CD14-positive monocyte (primary cell): Measurements from ENCODE around the gene TMOD3. TPM values are rescaled to one million over a fixed set of nuclear protein-coding genes. Genes with fewer than 3 reads are reported as not detected.

Source experiments
- DNase-seq, 3 donors: peaks; one replicate each; pipeline ENCODE4 v3.0.0-alpha.2; 2011 to 2022
- H2AFZ ChIP-seq: 2 replicates; pipeline ENCODE4 v1.6.0; 2012; ENCODE audit warnings: mild to moderate bottlenecking, low read depth, low read length, inconsistent platforms; ENCODE audit not compliant: insufficient read depth, poor library complexity, severe bottlenecking
- H3K27ac ChIP-seq, 2 donors: 1 replicate in 1 of 2; 2 replicates in 1 of 2; pipeline ENCODE4 v1.5.1; 2012 to 2013; ENCODE audit warnings: low read length in 2 of 2, control low read depth in 1 of 2, inconsistent platforms in 1 of 2, low read depth in 1 of 2, mild to moderate bottlenecking in 1 of 2
- H3K27me3 ChIP-seq, 2 donors: one replicate each; pipeline versions ENCODE4 v1.6.0 to v1.6.1; 2011 to 2013; ENCODE audit warnings: low read length in 2 of 2; ENCODE audit not compliant: control insufficient read depth in 2 of 2, insufficient read depth in 2 of 2
- H3K36me3 ChIP-seq, 2 donors: replicated peaks in 1 of 2; 1 replicate in 1 of 2; 2 replicates in 1 of 2; pipeline versions ENCODE4 v1.5.1 to v1.6.1; 2012 to 2013; ENCODE audit warnings: low read length in 2 of 2, control low read depth in 1 of 2, inconsistent platforms in 1 of 2, mild to moderate bottlenecking in 1 of 2; ENCODE audit not compliant: insufficient read depth in 2 of 2, control insufficient read depth in 1 of 2
- H3K4me1 ChIP-seq, 2 donors: 1 replicate in 1 of 2; 2 replicates in 1 of 2; pipeline versions ENCODE4 v1.5.1 to v1.6.1; 2012 to 2013; ENCODE audit warnings: low read length in 2 of 2, control low read depth in 1 of 2, inconsistent platforms in 1 of 2, mild to moderate bottlenecking in 1 of 2, moderate library complexity in 1 of 2; ENCODE audit not compliant: insufficient read depth in 2 of 2, control insufficient read depth in 1 of 2
- H3K4me2 ChIP-seq: replicated peaks from 2 replicates; pipeline ENCODE3; 2012; ENCODE audit warnings: low read length, moderate library complexity, mild to moderate bottlenecking; ENCODE audit not compliant: poor library complexity, severe bottlenecking; ENCODE audit errors: extremely low read depth
- H3K4me3 ChIP-seq, 3 experiments: fragments of 200-600 bp in 1 of 3; sonication (generic) in 1 of 3; replicated peaks in 1 of 3; 1 replicate in 2 of 3; 2 replicates in 1 of 3; pipeline ENCODE4 v1.5.1; 2011 to 2013; ENCODE audit warnings: low read length in 3 of 3, mild to moderate bottlenecking in 3 of 3, control low read depth in 2 of 3, low read depth in 2 of 3, inconsistent platforms in 1 of 3, moderate library complexity in 1 of 3
- H3K79me2 ChIP-seq: 2 replicates; pipeline ENCODE4 v1.6.0; 2012; ENCODE audit warnings: mild to moderate bottlenecking, control low read depth, inconsistent platforms, low read length, moderate library complexity; ENCODE audit not compliant: insufficient read depth
- H3K9ac ChIP-seq: 2 replicates; pipeline ENCODE4 v1.6.0; 2017; ENCODE audit warnings: low read length, mild to moderate bottlenecking; ENCODE audit not compliant: insufficient read depth, poor library complexity, severe bottlenecking
- H3K9me3 ChIP-seq, 2 donors: replicated peaks in 1 of 2; 1 replicate in 1 of 2; 2 replicates in 1 of 2; pipeline versions ENCODE4 v1.5.1 to v1.6.1; 2012 to 2013; ENCODE audit warnings: low read length in 2 of 2, control low read depth in 1 of 2; ENCODE audit not compliant: control insufficient read depth in 1 of 2, insufficient read depth in 1 of 2
- H4K20me1 ChIP-seq: 2 replicates; pipeline ENCODE4 v1.6.0; 2012; ENCODE audit warnings: mild to moderate bottlenecking, low read length, control low read depth, moderate library complexity; ENCODE audit not compliant: insufficient read depth
- H3K27ac Mint-ChIP-seq, 7 donors: one replicate each; pipeline ENCODE4 v1.8.0; 2020; ENCODE audit warnings: mild to moderate bottlenecking in 7 of 7, mixed read lengths in 7 of 7, moderate library complexity in 6 of 7, inconsistent platforms in 2 of 7
- H3K27me3 Mint-ChIP-seq, 3 donors: one replicate each; pipeline ENCODE4 v1.8.0; 2021 to 2022; ENCODE audit warnings: low read depth in 3 of 3, mild to moderate bottlenecking in 3 of 3, mixed read lengths in 3 of 3, moderate library complexity in 3 of 3, inconsistent platforms in 1 of 3
- H3K36me3 Mint-ChIP-seq, 2 donors: one replicate each; pipeline ENCODE4 v1.8.0; 2020; ENCODE audit warnings: mixed read lengths in 2 of 2, inconsistent platforms in 1 of 2, mild to moderate bottlenecking in 1 of 2
- H3K4me1 Mint-ChIP-seq: one replicate; pipeline ENCODE4 v1.8.0; 2020; ENCODE audit warnings: mild to moderate bottlenecking, mixed read lengths
- H3K4me3 Mint-ChIP-seq, 2 donors: one replicate each; pipeline ENCODE4 v1.8.0; 2020; ENCODE audit warnings: mild to moderate bottlenecking in 2 of 2, mixed read lengths in 2 of 2, moderate library complexity in 1 of 2
- H3K9me3 Mint-ChIP-seq, 7 donors: one replicate each; pipeline ENCODE4 v1.8.0; 2020 to 2022; ENCODE audit warnings: mixed read lengths in 7 of 7, mild to moderate bottlenecking in 6 of 7, moderate library complexity in 6 of 7, inconsistent platforms in 2 of 7
- WGBS: methylation state at CpG from one replicate; pipeline ENCODE4 v1.1.5; 2013; ENCODE audit warnings: missing lambda C conversion rate; ENCODE audit not compliant: insufficient coverage; 5-methylcytosine and 5-hydroxymethylcytosine counted together
- intact Hi-C, 2 donors: fragments of 100-400 bp; cut with micrococcal nuclease; formaldehyde crosslinking; loops; one replicate each; pipeline versions ENCODE4 v1.15.0 to v1.15.1; 2023
- polyA plus RNA-seq, 3 donors: library from polyadenylated mRNA; depleted of rRNA in 1 of 3; unstranded in 2 of 3; stranded (reverse) in 1 of 3; fragments of 300-500 nt in 2 of 3; fragments of >200 nt in 1 of 3; fragmentation: Illumina TruSeq in 2 of 3; gene quantifications; 1 replicate in 2 of 3; 2 replicates in 1 of 3; pipeline ENCODE4 v1.2.3, GENCODE V29; 2012 to 2021
- TF ChIP-seq, protein P1 (sequence below): fragments of 200-600 bp; IDR thresholded peaks from one replicate; pipeline ENCODE4 v1.8.0; 2022; ENCODE audit warnings: antibody characterized with exemption, mild to moderate bottlenecking

TMOD3 gene
- polyA plus RNA-seq, 3 donors, result 7.7 to 34.8 (median 27.8) TPM

DNA sequence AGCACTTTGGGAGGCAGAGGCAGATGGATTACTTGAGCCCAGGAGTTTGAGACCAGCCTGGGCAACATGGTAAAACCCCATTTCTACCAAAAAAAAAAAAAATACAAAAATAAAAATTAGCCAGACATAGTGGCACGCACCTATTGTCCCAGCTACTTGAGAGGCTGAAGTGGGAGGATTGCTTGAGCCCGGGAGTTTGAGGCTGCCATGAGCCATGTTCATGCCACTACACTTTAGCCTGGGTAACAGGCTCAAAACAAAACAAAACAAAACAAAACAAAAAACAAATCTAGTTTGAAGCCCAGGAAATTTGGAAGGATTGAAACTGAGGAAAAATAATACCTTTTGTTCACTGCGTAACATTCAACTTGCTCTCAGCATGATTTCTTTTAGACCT, 16.6 kb downstream of the TMOD3 start:
- H3K9ac ChIP-seq, result peak overlapping the region; percentile 18
- peak overlapping the region; percentile 61 for H3K4me2 ChIP-seq
- Mint-ChIP-seq H3K27ac (peak overlapping the region; percentile 84 to 93 (median 90)), H3K4me1 (peaks cover 71% of the 10 kb centered on the region), H3K27me3 (no peaks in the 10 kb centered on the region), H3K4me3 (peak overlapping the region in 1 of 2 donors; percentile 73), H3K9me3 (peaks cover 0 to 2% (median 0%) of the 10 kb centered on the region in 7 donors), H3K36me3 (peaks cover 3 to 8% of the 10 kb centered on the region in 2 donors)
- H3K36me3 ChIP-seq, result no peaks in the 10 kb centered on the region
- no peak overlapping the region for H2AFZ ChIP-seq
- H3K27ac ChIP-seq, result peak overlapping the region; percentile 78 to 83
- peaks cover 57 to 65% of the 10 kb centered on the region in 2 donors for H3K4me1 ChIP-seq
- DNase-seq, result no peak
- no CpG with 5 or more reads among the region's 3 CpGs for WGBS
- H4K20me1 ChIP-seq, result peaks cover 71% of the 10 kb centered on the region
- peak overlapping the region in 1 of 3 experiments; percentile 54 for H3K4me3 ChIP-seq
- no peaks in the 10 kb centered on the region for H3K27me3 ChIP-seq
- no peaks in the 10 kb centered on the region for H3K9me3 ChIP-seq
- H3K79me2 ChIP-seq, result peaks cover 99% of the 10 kb centered on the region
- intact Hi-C loops, result no loop called here
- TF ChIP-seq, protein P1, sequence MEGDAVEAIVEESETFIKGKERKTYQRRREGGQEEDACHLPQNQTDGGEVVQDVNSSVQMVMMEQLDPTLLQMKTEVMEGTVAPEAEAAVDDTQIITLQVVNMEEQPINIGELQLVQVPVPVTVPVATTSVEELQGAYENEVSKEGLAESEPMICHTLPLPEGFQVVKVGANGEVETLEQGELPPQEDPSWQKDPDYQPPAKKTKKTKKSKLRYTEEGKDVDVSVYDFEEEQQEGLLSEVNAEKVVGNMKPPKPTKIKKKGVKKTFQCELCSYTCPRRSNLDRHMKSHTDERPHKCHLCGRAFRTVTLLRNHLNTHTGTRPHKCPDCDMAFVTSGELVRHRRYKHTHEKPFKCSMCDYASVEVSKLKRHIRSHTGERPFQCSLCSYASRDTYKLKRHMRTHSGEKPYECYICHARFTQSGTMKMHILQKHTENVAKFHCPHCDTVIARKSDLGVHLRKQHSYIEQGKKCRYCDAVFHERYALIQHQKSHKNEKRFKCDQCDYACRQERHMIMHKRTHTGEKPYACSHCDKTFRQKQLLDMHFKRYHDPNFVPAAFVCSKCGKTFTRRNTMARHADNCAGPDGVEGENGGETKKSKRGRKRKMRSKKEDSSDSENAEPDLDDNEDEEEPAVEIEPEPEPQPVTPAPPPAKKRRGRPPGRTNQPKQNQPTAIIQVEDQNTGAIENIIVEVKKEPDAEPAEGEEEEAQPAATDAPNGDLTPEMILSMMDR, result no peak

DNA sequence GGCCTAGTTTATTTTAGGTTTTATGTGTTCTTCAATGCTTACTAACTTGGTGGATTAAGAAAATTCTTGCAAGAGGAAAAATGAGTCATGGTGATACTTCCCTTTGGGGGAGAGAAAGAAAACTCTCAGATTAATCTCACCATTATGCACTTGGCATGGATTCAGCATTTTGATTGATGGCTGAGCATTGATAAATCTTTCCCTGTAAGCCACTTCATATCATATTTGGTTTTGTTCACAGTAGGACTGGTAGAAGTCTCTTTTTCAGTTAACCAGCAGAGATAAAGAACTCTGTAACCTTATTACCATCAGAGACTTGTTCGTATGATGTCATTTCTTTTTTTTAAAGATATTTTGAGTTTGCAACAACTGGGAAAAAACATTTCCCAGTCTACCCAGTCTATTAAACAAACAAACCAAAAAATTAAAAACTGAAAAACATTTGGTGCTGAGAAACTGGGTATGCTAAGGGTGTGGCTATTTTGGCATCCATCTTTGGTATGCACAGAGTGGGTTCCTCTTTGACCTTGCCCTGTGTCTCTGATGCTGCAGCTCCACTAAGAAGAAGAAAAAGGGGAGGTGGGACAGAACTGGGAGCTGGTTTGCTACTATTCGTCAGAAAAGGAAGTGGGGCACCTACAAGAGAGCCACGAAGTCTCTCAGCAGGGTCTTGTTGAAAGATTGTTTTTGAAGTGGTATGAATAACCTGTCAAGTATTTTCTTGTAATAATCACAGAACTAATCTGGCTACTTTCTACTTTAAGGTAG, 17.2 kb downstream of the TMOD3 start:
- peaks cover 65% of the 10 kb centered on the region for H3K4me1 Mint-ChIP-seq
- Histone ChIP-seq H3K79me2 (peaks cover 99% of the 10 kb centered on the region), H3K9ac (peak overlapping the region; percentile 18), H3K27me3 (no peaks in the 10 kb centered on the region), H3K4me1 (peaks cover 51 to 59% of the 10 kb centered on the region in 2 donors), H3K4me3 (peak overlapping the region in 1 of 3 experiments; percentile 54), H3K27ac (peak overlapping the region; percentile 78 to 83), H3K9me3 (no peaks in the 10 kb centered on the region), H4K20me1 (peaks cover 74% of the 10 kb centered on the region), H3K36me3 (no peaks in the 10 kb centered on the region), H2AFZ (no peak overlapping the region), H3K4me2 (peak overlapping the region; percentile 61)
- intact Hi-C loops, result no loop called here
- H3K9me3 Mint-ChIP-seq, result no peaks in the 10 kb centered on the region
- WGBS, result 0% methylated on average over 1 of the region's 3 CpGs
- DNase-seq, result peak; percentile 46 to 81 (median 74)
- H3K4me3 Mint-ChIP-seq, result peak overlapping the region; percentile 25 to 73
- peaks cover 3 to 8% of the 10 kb centered on the region in 2 donors for H3K36me3 Mint-ChIP-seq
- peak overlapping the region; percentile 84 to 93 (median 90) for H3K27ac Mint-ChIP-seq
- H3K27me3 Mint-ChIP-seq, result no peaks in the 10 kb centered on the region
- TF ChIP-seq, protein P1, result no peak
